ENCODE measurements around the gene TFAP2B.

- TF ChIP-seq POLR2A (IDR thresholded peaks at IDR 0.05; ENCODE audit: low read length): no peak
- no peak for TF ChIP-seq GATA1 (IDR thresholded peaks at IDR 0.05; ENCODE audit: low read depth, low read length)
These were observed 14.2 kb downstream of the TFAP2B start for GRCh38 chr6:50832912-50833311.

Data from erythroblast (primary cell).